ENCODE data around the gene DUS4L. TPM values are rescaled to one million over a fixed set of nuclear protein-coding genes. Genes with fewer than 3 reads are reported as not detected.

DUS4L gene
- total RNA-seq, 1 donor from 2014 or later = 9.2 TPM

DNA sequence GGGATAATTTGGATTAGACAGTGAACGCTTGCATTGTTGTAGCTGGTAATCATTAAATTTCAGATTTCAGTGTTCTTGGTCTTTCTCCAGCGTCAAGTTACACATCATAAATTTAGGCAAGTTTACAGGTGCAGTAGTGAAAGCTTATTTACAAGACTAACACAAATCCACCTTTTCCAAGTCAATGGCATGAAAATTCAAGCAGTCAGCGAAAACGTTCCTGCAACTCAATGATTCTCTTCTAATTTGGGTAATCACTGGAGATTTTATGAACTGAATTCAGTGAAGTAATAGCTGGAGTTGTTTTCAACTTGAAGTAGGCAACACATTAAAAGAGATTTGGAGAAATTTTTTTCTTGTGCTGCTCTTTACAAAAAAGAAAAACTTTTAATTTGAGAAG, 34.2 kb downstream of the DUS4L start:
- no peak overlapping the region for H3K4me3 ChIP-seq (ENCODE audit: low read depth, low read length)
- DNase-seq (ENCODE audit: low read depth) = no peak
- no peak for FAIRE-seq

DNA sequence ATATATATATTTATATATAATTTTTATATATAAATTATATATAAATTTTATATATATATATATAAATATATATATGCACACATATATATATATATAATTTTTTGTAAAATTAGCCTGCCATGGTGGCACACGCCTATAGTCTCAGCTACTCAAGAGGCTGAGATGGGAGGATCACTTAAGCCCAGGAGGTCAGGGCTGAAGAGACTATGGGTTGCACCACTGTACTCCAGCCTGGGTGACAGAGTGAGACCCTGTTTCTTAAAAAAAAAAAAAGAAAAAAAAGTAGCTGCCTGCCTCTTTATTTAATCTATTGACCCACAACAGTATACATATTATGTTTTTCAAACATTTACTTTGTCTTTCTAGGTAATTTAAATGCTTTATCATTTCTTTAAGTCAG, 35.5 kb downstream of the DUS4L start:
- TF ChIP-seq, protein P1, sequence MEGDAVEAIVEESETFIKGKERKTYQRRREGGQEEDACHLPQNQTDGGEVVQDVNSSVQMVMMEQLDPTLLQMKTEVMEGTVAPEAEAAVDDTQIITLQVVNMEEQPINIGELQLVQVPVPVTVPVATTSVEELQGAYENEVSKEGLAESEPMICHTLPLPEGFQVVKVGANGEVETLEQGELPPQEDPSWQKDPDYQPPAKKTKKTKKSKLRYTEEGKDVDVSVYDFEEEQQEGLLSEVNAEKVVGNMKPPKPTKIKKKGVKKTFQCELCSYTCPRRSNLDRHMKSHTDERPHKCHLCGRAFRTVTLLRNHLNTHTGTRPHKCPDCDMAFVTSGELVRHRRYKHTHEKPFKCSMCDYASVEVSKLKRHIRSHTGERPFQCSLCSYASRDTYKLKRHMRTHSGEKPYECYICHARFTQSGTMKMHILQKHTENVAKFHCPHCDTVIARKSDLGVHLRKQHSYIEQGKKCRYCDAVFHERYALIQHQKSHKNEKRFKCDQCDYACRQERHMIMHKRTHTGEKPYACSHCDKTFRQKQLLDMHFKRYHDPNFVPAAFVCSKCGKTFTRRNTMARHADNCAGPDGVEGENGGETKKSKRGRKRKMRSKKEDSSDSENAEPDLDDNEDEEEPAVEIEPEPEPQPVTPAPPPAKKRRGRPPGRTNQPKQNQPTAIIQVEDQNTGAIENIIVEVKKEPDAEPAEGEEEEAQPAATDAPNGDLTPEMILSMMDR (IDR thresholded peaks at IDR 0.05; ENCODE audit: insufficient read depth, low read length, severe bottlenecking) = no peak
- Histone ChIP-seq H3K36me3 (ENCODE audit: control insufficient read depth, insufficient read depth, low read length) (no peaks in the 10 kb centered on the region), H3K4me3 (ENCODE audit: low read depth, low read length) (no peak overlapping the region), H3K27me3 (ENCODE audit: control insufficient read depth, insufficient read depth, low read length) (no peaks in the 10 kb centered on the region)
- no peak for FAIRE-seq
- no peak for DNase-seq (ENCODE audit: low read depth)

More for the DNA sequence above, 34.2 kb downstream of the DUS4L start:
- Histone ChIP-seq H3K27me3 (ENCODE audit: control insufficient read depth, insufficient read depth, low read length) (no peaks in the 10 kb centered on the region), H3K36me3 (ENCODE audit: control insufficient read depth, insufficient read depth, low read length) (no peaks in the 10 kb centered on the region)
- TF ChIP-seq, protein P1 (IDR thresholded peaks at IDR 0.05; ENCODE audit: insufficient read depth, low read length, severe bottlenecking) = no peak

DNA sequence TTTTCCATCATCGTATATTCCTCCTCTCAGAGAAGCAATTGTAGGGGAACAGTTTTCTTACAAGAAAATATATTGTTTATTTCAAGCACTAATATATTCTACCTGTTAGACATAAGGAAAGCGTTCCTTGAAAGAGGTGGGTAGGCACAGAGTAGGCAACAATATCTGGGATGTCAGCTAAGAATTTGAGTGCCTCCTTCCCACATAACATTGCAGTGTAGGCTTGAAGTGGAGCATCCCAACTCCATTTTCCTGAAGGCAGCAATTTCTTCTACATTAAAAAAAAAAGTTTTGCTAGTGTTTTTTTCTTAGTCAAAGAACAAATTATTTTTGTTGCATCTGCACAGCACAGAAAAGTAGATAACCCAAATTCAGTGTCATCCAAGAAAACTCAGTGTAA, 37.0 kb downstream of the DUS4L start:
- H3K4me3 ChIP-seq (ENCODE audit: low read depth, low read length) = no peak overlapping the region
- no peaks in the 10 kb centered on the region for H3K36me3 ChIP-seq (ENCODE audit: control insufficient read depth, insufficient read depth, low read length)
- DNase-seq (ENCODE audit: low read depth) (no peak), FAIRE-seq (no peak)
- TF ChIP-seq, protein P1 (IDR thresholded peaks at IDR 0.05; ENCODE audit: insufficient read depth, low read length, severe bottlenecking) = no peak
- no peaks in the 10 kb centered on the region for H3K27me3 ChIP-seq (ENCODE audit: control insufficient read depth, insufficient read depth, low read length)

DNA sequence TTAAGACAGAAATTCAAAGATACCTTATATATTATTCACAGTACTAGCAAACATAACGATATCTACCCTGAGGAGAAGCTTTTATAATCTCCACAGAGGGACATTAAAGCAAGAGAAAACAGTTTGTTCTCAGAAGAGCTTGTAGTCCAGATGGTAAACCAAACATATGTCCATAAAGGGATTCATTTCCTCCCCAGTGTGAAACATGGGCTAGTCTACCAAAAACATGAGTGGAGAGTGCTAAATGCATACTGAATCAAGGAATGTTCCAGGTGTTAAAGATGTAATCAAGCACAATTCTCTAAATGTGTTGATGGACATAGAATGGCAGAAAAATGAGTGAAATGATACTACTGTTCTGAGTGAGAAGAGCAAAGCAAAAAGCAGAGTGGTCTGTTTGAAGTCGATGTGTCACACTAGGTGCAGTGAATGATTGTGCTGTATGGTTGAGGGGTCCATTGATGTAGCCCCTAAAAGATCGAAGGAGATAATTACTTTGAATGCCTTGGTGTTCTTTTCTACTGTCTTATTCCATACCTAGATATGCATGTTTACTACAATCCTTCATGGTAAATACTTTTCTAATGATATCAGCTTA, 41.5 kb downstream of the DUS4L start:
- TF ChIP-seq, protein P1 (IDR thresholded peaks at IDR 0.05; ENCODE audit: insufficient read depth, low read length, severe bottlenecking) = no peak
- DNase-seq (ENCODE audit: low read depth) (no peak), FAIRE-seq (no peak)
- Histone ChIP-seq H3K36me3 (ENCODE audit: control insufficient read depth, insufficient read depth, low read length) (no peaks in the 10 kb centered on the region), H3K27me3 (ENCODE audit: control insufficient read depth, insufficient read depth, low read length) (no peaks in the 10 kb centered on the region), H3K4me3 (ENCODE audit: low read depth, low read length) (no peak overlapping the region)

DNA sequence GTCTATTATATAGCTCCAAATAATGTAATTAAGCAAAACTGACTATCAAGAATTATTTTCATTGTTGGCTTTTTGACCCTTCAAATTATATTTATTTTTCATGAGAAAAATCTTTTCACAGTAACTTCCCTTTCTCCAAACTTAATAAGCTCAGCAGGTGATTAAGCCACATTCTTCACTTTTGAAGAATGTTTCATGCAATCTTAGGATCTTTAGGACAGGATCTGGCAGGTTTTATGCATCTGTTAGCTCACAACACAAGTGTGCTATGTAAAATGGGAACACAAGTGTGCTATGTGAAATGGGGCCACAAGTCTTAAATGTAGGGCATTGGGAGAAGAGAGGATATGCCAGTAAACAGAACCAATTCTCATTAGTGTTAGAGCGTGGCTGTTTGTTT, 42.5 kb downstream of the DUS4L start:
- Histone ChIP-seq H3K36me3 (ENCODE audit: control insufficient read depth, insufficient read depth, low read length) (no peaks in the 10 kb centered on the region), H3K27me3 (ENCODE audit: control insufficient read depth, insufficient read depth, low read length) (no peaks in the 10 kb centered on the region), H3K4me3 (ENCODE audit: low read depth, low read length) (no peak overlapping the region)
- TF ChIP-seq, protein P1 (IDR thresholded peaks at IDR 0.05; ENCODE audit: insufficient read depth, low read length, severe bottlenecking) = no peak
- FAIRE-seq (no peak), DNase-seq (ENCODE audit: low read depth) (peak; percentile 18)

DNA sequence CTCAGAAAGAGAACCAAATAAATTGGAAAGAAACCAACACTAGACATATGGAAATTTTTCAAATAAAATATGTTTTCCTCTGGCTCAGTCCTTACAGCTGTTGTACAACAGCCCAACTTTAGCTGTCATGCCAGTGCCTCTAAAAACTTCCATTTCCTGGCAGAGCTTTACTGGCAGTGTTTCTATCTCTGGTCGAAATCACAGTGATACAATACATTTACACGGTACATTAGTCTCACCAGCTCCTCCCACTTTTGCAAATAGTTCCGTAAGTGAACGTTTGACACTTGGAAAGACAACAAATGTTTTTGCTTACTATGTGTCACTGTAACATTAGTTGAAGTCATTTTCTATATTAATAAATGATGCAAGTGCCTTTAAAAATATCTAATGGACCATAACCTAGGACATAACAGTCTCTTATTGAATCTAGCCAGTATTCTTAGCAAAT, 46.1 kb downstream of the DUS4L start:
- H3K36me3 ChIP-seq (ENCODE audit: control insufficient read depth, insufficient read depth, low read length) = no peaks in the 10 kb centered on the region

More for the DNA sequence above, 46.1 kb downstream of the DUS4L start:
- TF ChIP-seq, protein P1 (IDR thresholded peaks at IDR 0.05; ENCODE audit: insufficient read depth, low read length, severe bottlenecking) = no peak
- Histone ChIP-seq H3K4me3 (ENCODE audit: low read depth, low read length) (no peak overlapping the region), H3K27me3 (ENCODE audit: control insufficient read depth, insufficient read depth, low read length) (no peaks in the 10 kb centered on the region)
- FAIRE-seq = no peak
- DNase-seq (ENCODE audit: low read depth) = no peak

Measured in bronchial epithelial cell (primary cell).